WTC11 (cell line): Measurements from ENCODE around the gene NT5C1A. TPM values are rescaled to one million over a fixed set of nuclear protein-coding genes. Genes with fewer than 3 reads are reported as not detected.

Source experiments
- ATAC-seq: fragments of 200-7000 bp; cut with Tn5 transposase; 2 replicates; pipeline ENCODE4 v1.10.0; 2021; ENCODE audit warnings: mild to moderate bottlenecking, moderate library complexity
- CTCF ChIA-PET: fragments of 300-600 bp; sonication (Branson Sonifier 250); formaldehyde crosslinking; loops from one replicate; lab custom pipeline; 2021; ENCODE audit warnings: antibody characterized with exemption; lab: Charles Lee
- POLR2A ChIA-PET: fragments of 350-600 bp; sonication (Branson Sonifier 250); formaldehyde crosslinking; loops from one replicate; lab custom pipeline; 2021; ENCODE audit warnings: antibody characterized with exemption; lab: Charles Lee
- DNase-seq: peaks from one replicate; pipeline ENCODE4 v3.0.0; 2021; ENCODE audit warnings: low spot score
- H3K27ac Mint-ChIP-seq: 2 replicates; pipeline ENCODE4 v1.8.0; 2021; ENCODE audit warnings: mixed read lengths
- H3K27me3 Mint-ChIP-seq: 2 replicates; pipeline ENCODE4 v1.8.0; 2021; ENCODE audit warnings: low read depth, mild to moderate bottlenecking, moderate library complexity, mixed read lengths
- H3K36me3 Mint-ChIP-seq: 2 replicates; pipeline ENCODE4 v1.8.0; 2021; ENCODE audit warnings: mixed read lengths
- H3K4me1 Mint-ChIP-seq: 2 replicates; pipeline ENCODE4 v1.8.0; 2022; ENCODE audit warnings: mixed read lengths
- H3K4me3 Mint-ChIP-seq: 2 replicates; pipeline ENCODE4 v1.8.0; 2021; ENCODE audit warnings: mild to moderate bottlenecking, moderate library complexity, mixed read lengths
- H3K9me3 Mint-ChIP-seq: 2 replicates; pipeline ENCODE4 v1.8.0; 2021; ENCODE audit warnings: mixed read lengths
- CREB1 ChIP-seq: sonication (generic); formaldehyde crosslinking; IDR thresholded peaks from 2 replicates; pipeline ENCODE4 v1.8.0; 2023; ENCODE audit warnings: mild to moderate bottlenecking, missing genetic modification reagents
- OVOL2 ChIP-seq: fragments of 250-450 bp; sonication (Bioruptor Pico); IDR thresholded peaks from 2 replicates; pipeline ENCODE4 v1.9.0; 2021; ENCODE audit warnings: mild to moderate bottlenecking, borderline replicate concordance
- RORB ChIP-seq: fragments of 250-450 bp; sonication (Bioruptor Pico); IDR thresholded peaks from 2 replicates; pipeline ENCODE4 v1.9.0; 2021; ENCODE audit warnings: mild to moderate bottlenecking
- TCF7 ChIP-seq: sonication (generic); formaldehyde crosslinking; IDR thresholded peaks from 2 replicates; pipeline ENCODE4 v1.8.0; 2022; ENCODE audit warnings: mild to moderate bottlenecking, low read depth, missing genetic modification reagents, moderate library complexity
- ZNF263 ChIP-seq: sonication (generic); formaldehyde crosslinking; IDR thresholded peaks from 2 replicates; pipeline ENCODE4 v1.8.1; 2022; ENCODE audit warnings: low read depth, mild to moderate bottlenecking, moderate library complexity, missing genetic modification reagents
- ZNF317 ChIP-seq: sonication (generic); formaldehyde crosslinking; IDR thresholded peaks from 2 replicates; pipeline ENCODE4 v1.8.1; 2023; ENCODE audit warnings: low read depth, mild to moderate bottlenecking, moderate library complexity, missing genetic modification reagents, borderline replicate concordance
- total RNA-seq: library from RNA; stranded (reverse); gene quantifications from 3 replicates; pipeline ENCODE4 v1.2.3, GENCODE V29; 2021
- TF ChIP-seq, protein P1 (sequence below): fragments of 250-450 bp; sonication (Bioruptor Pico); conservative IDR thresholded peaks from 2 replicates; pipeline ENCODE4 v1.9.0; 2021; ENCODE audit warnings: mild to moderate bottlenecking
- TF ChIP-seq, protein P2 (sequence below): sonication (generic); formaldehyde crosslinking; IDR thresholded peaks from 2 replicates; pipeline ENCODE4 v1.8.0; 2022; ENCODE audit warnings: mild to moderate bottlenecking, missing genetic modification reagents
- TF ChIP-seq, protein P3 (sequence below): sonication (generic); formaldehyde crosslinking; IDR thresholded peaks from 2 replicates; pipeline ENCODE4 v1.8.0; 2022; ENCODE audit warnings: mild to moderate bottlenecking, missing genetic modification reagents
- TF ChIP-seq, protein P4 (sequence below): sonication (generic); formaldehyde crosslinking; IDR thresholded peaks from 2 replicates; pipeline ENCODE4 v1.8.1; 2023; ENCODE audit warnings: mild to moderate bottlenecking, missing genetic modification reagents
- TF ChIP-seq, protein P5 (sequence below): fragments of 250-450 bp; sonication (Bioruptor Pico); IDR thresholded peaks from 2 replicates; pipeline ENCODE4 v1.9.0; 2021; ENCODE audit warnings: moderate library complexity, mild to moderate bottlenecking, inconsistent platforms, borderline replicate concordance
- TF ChIP-seq, protein P6 (sequence below): sonication (generic); formaldehyde crosslinking; IDR thresholded peaks from 2 replicates; pipeline ENCODE4 v1.8.1; 2023; ENCODE audit warnings: mild to moderate bottlenecking, missing genetic modification reagents, borderline replicate concordance
- TF ChIP-seq, protein P7 (sequence below): fragments of 250-450 bp; sonication (Bioruptor Pico); IDR thresholded peaks from 2 replicates; pipeline ENCODE4 v2.1.2; 2022; ENCODE audit warnings: mild to moderate bottlenecking, moderate library complexity

The NT5C1A gene
- total RNA-seq, 1 experiment from 2014 or later = not detected

DNA sequence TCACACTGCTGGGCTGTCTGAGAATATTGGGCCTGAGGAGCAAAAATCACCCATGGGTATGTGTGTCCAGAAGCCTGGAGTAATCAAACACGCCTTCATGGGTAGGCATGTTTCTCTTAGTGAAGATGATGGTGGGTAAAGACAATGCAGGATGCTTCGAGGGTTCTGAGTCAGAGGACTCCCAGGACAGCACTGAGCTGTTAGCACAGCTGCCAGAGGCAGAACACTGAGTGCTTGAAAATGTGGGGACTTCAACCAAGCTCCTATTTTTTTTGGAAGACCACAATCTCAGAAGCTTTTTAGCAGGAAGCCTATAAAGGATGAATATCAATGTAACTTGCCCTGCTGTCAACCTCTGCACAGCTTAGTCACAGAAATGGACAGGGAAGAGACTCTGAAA, 7.9 kb upstream of the NT5C1A start:
- no peak for ATAC-seq
- POLR2A ChIA-PET = no interaction called here
- Mint-ChIP-seq H3K27me3 (peaks cover 99% of the 10 kb centered on the region), H3K36me3 (no peaks in the 10 kb centered on the region; the same call in 1 of the 2 replicates)
- TF ChIP-seq, protein P1, sequence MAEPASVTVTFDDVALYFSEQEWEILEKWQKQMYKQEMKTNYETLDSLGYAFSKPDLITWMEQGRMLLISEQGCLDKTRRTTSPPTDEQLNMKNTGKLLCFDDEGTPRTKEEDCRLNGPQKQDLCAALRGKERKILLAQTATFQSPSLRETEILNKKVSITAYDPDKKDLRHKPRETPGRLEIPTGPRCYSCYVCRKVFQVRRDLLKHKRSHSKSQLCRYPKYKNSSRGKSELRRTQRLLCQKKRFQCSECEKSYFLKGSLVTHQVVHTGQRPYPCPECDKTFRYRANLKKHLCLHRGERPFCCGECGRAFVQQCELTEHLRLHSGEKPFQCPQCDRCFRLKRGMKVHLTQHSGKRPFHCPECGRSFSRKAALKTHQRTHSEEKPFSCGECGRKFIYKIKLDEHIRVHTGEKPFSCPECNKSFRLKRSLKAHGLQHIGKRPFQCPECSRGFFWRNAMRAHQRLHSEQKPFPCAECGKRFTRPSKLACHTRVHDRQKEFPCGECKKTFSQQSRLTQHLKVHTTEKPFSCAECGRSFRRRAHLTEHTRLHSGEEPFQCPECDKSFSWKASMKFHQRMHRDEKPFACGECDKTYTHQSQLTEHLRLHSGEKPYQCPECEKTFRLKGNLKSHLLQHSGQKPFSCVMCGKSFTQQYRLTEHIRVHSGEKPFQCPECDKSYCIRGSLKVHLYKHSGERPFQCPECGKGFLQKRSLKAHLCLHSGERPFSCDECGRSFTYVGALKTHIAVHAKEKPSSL = no peak
- TF ChIP-seq CREB1 (CRISPR knock-in tag) (no peak), ZNF263 (no peak)
- TF ChIP-seq, protein P2, sequence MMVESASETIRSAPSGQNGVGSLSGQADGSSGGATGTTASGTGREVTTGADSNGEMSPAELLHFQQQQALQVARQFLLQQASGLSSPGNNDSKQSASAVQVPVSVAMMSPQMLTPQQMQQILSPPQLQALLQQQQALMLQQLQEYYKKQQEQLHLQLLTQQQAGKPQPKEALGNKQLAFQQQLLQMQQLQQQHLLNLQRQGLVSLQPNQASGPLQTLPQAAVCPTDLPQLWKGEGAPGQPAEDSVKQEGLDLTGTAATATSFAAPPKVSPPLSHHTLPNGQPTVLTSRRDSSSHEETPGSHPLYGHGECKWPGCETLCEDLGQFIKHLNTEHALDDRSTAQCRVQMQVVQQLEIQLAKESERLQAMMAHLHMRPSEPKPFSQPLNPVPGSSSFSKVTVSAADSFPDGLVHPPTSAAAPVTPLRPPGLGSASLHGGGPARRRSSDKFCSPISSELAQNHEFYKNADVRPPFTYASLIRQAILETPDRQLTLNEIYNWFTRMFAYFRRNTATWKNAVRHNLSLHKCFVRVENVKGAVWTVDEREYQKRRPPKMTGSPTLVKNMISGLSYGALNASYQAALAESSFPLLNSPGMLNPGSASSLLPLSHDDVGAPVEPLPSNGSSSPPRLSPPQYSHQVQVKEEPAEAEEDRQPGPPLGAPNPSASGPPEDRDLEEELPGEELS (CRISPR knock-in tag) = no peak
- TF ChIP-seq, protein P3, sequence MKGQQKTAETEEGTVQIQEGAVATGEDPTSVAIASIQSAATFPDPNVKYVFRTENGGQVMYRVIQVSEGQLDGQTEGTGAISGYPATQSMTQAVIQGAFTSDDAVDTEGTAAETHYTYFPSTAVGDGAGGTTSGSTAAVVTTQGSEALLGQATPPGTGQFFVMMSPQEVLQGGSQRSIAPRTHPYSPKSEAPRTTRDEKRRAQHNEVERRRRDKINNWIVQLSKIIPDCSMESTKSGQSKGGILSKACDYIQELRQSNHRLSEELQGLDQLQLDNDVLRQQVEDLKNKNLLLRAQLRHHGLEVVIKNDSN (CRISPR knock-in tag) = no peak
- TF ChIP-seq, all 79 proteins: peak for 0
- no peak for DNase-seq
- no peaks in the 10 kb centered on the region; the same call in 1 of the 2 replicates for H3K4me1 Mint-ChIP-seq
- CTCF ChIA-PET = interaction anchor here (0.5 to 1.4 kb wide), 2 partner anchors 74 to 1807 kb away, joined by 3 to 4 read pairs; no protein-coding TSS in a partner anchor
- H3K9me3 Mint-ChIP-seq = no peaks in the 10 kb centered on the region
- H3K4me3 Mint-ChIP-seq = no peak overlapping the region
- H3K27ac Mint-ChIP-seq = no peak overlapping the region

DNA sequence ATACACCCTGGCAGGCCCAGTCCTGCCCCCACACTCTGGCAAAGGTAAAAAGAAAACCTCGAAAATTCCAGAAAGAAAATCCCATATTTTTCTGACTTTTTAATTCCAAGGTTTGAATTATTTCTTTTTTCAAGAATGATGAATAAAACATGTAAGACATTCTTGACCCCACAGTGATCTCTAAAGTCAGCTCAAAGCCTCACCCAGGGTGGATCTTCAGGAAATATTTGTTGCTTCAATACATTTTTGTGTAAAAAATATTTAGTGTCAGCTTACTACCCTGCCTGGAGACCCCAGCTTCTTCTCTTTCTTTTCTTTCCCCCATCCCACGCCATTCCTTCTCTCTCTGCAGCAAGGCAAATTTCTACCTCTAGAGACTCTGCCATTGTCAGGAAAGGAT, 7.0 kb upstream of the NT5C1A start:
- CTCF ChIA-PET = interaction anchor here (1.4 to 2.9 kb wide), 2 partner anchors 21 to 73 kb away, joined by 3 to 11 read pairs; no protein-coding TSS in a partner anchor
- no peak for TF ChIP-seq TCF7 (CRISPR knock-in tag)
- TF ChIP-seq, protein P4, sequence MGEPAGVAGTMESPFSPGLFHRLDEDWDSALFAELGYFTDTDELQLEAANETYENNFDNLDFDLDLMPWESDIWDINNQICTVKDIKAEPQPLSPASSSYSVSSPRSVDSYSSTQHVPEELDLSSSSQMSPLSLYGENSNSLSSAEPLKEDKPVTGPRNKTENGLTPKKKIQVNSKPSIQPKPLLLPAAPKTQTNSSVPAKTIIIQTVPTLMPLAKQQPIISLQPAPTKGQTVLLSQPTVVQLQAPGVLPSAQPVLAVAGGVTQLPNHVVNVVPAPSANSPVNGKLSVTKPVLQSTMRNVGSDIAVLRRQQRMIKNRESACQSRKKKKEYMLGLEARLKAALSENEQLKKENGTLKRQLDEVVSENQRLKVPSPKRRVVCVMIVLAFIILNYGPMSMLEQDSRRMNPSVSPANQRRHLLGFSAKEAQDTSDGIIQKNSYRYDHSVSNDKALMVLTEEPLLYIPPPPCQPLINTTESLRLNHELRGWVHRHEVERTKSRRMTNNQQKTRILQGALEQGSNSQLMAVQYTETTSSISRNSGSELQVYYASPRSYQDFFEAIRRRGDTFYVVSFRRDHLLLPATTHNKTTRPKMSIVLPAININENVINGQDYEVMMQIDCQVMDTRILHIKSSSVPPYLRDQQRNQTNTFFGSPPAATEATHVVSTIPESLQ (CRISPR knock-in tag) = no peak
- no peak for TF ChIP-seq ZNF317 (CRISPR knock-in tag)
- TF ChIP-seq, protein P5, sequence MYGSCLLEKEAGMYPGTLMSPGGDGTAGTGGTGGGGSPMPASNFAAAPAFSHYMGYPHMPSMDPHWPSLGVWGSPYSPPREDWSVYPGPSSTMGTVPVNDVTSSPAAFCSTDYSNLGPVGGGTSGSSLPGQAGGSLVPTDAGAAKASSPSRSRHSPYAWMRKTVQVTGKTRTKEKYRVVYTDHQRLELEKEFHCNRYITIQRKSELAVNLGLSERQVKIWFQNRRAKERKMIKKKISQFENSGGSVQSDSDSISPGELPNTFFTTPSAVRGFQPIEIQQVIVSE (CRISPR knock-in tag) = no peak
- TF ChIP-seq, protein P6, sequence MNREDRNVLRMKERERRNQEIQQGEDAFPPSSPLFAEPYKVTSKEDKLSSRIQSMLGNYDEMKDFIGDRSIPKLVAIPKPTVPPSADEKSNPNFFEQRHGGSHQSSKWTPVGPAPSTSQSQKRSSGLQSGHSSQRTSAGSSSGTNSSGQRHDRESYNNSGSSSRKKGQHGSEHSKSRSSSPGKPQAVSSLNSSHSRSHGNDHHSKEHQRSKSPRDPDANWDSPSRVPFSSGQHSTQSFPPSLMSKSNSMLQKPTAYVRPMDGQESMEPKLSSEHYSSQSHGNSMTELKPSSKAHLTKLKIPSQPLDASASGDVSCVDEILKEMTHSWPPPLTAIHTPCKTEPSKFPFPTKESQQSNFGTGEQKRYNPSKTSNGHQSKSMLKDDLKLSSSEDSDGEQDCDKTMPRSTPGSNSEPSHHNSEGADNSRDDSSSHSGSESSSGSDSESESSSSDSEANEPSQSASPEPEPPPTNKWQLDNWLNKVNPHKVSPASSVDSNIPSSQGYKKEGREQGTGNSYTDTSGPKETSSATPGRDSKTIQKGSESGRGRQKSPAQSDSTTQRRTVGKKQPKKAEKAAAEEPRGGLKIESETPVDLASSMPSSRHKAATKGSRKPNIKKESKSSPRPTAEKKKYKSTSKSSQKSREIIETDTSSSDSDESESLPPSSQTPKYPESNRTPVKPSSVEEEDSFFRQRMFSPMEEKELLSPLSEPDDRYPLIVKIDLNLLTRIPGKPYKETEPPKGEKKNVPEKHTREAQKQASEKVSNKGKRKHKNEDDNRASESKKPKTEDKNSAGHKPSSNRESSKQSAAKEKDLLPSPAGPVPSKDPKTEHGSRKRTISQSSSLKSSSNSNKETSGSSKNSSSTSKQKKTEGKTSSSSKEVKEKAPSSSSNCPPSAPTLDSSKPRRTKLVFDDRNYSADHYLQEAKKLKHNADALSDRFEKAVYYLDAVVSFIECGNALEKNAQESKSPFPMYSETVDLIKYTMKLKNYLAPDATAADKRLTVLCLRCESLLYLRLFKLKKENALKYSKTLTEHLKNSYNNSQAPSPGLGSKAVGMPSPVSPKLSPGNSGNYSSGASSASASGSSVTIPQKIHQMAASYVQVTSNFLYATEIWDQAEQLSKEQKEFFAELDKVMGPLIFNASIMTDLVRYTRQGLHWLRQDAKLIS (CRISPR knock-in tag) = no peak
- TF ChIP-seq OVOL2 (CRISPR knock-in tag) = no peak
- no peak for TF ChIP-seq RORB (CRISPR knock-in tag)
- TF ChIP-seq, protein P7, sequence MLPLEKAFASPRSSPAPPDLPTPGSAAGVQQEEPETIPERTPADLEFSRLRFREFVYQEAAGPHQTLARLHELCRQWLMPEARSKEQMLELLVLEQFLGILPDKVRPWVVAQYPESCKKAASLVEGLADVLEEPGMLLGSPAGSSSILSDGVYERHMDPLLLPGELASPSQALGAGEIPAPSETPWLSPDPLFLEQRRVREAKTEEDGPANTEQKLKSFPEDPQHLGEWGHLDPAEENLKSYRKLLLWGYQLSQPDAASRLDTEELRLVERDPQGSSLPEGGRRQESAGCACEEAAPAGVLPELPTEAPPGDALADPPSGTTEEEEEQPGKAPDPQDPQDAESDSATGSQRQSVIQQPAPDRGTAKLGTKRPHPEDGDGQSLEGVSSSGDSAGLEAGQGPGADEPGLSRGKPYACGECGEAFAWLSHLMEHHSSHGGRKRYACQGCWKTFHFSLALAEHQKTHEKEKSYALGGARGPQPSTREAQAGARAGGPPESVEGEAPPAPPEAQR (CRISPR knock-in tag) = no peak
- TF ChIP-seq, all 79 proteins: peak for 0
- POLR2A ChIA-PET = no interaction called here
- Mint-ChIP-seq H3K27me3 (peaks cover 99% of the 10 kb centered on the region), H3K4me1 (no peaks in the 10 kb centered on the region), H3K36me3 (no peaks in the 10 kb centered on the region; the same call in 1 of the 2 replicates), H3K9me3 (no peaks in the 10 kb centered on the region), H3K4me3 (no peak overlapping the region), H3K27ac (no peak overlapping the region)
- DNase-seq = no peak
- ATAC-seq = no peak
